ENCODE results near the gene KLRK1.
"Not testable (repeated sequence)": the region's sequence is repeated elsewhere in the genome, so short reads cannot be mapped to it uniquely, and the experiment has no call there.

The KLRK1 gene

GRCh38 chr12:10361622-10362021, 28.2 kb downstream of the KLRK1 start:
- DNase-seq, result no peak

GRCh38 chr12:10361084-10361483, 28.8 kb downstream of the KLRK1 start:
- no peak for DNase-seq

GRCh38 chr12:10358969-10359368, 30.9 kb downstream of the KLRK1 start:
- DNase-seq, result no peak

GRCh38 chr12:10358131-10358530, 31.7 kb downstream of the KLRK1 start:
- DNase-seq, result no peak

- DNase-seq, result no peak
These were observed 35.3 kb downstream of the KLRK1 start for GRCh38 chr12:10354502-10354901.

GRCh38 chr12:10354071-10354470, 35.8 kb downstream of the KLRK1 start:
- no peak for DNase-seq

- not testable (repeated sequence) for DNase-seq
These were observed 38.4 kb downstream of the KLRK1 start for GRCh38 chr12:10351457-10351856.

GRCh38 chr12:10341892-10342509, 47.8 kb downstream of the KLRK1 start:
- DNase-seq, result no peak

GRCh38 chr12:10340946-10341345, 48.9 kb downstream of the KLRK1 start:
- DNase-seq, result not testable (repeated sequence)

GRCh38 chr12:10339053-10339840, 50.6 kb downstream of the KLRK1 start:
- DNase-seq, result no peak

GRCh38 chr12:10338470-10338869, 51.4 kb downstream of the KLRK1 start:
- DNase-seq, result not testable (repeated sequence)

GRCh38 chr12:10336196-10336595, 53.6 kb downstream of the KLRK1 start:
- DNase-seq, result not testable (repeated sequence)

- no peak for DNase-seq
These were observed 58.1 kb downstream of the KLRK1 start for GRCh38 chr12:10331642-10332239.

- not testable (repeated sequence) for DNase-seq
These were observed 61.1 kb downstream of the KLRK1 start for GRCh38 chr12:10328691-10329090.
